ENCODE measurements around the gene UGT2B7.
"Not testable (repeated sequence)": the region's sequence is repeated elsewhere in the genome, so short reads cannot be mapped to it uniquely, and the experiment has no call there.

- TF ChIP-seq, protein P1, sequence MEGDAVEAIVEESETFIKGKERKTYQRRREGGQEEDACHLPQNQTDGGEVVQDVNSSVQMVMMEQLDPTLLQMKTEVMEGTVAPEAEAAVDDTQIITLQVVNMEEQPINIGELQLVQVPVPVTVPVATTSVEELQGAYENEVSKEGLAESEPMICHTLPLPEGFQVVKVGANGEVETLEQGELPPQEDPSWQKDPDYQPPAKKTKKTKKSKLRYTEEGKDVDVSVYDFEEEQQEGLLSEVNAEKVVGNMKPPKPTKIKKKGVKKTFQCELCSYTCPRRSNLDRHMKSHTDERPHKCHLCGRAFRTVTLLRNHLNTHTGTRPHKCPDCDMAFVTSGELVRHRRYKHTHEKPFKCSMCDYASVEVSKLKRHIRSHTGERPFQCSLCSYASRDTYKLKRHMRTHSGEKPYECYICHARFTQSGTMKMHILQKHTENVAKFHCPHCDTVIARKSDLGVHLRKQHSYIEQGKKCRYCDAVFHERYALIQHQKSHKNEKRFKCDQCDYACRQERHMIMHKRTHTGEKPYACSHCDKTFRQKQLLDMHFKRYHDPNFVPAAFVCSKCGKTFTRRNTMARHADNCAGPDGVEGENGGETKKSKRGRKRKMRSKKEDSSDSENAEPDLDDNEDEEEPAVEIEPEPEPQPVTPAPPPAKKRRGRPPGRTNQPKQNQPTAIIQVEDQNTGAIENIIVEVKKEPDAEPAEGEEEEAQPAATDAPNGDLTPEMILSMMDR (IDR thresholded peaks at IDR 0.05; ENCODE audit: poor library complexity): not testable (repeated sequence)
- TF ChIP-seq EZH2phosphoT487 (IDR thresholded peaks at IDR 0.05; ENCODE audit: low read depth, severe bottlenecking, unreplicated experiment); EZH2 (IDR thresholded peaks at IDR 0.05; ENCODE audit: borderline replicate concordance): not testable (repeated sequence)
Observed at GRCh38 chr4:69050853-69051575, 45.3 kb upstream of the UGT2B7 start.

Measured in hepatocyte (in vitro differentiated cells).